Right cardiac atrium (tissue), 5 donors: ENCODE results near the gene IGF2BP1. TPM values are rescaled to one million over a fixed set of nuclear protein-coding genes. Genes with fewer than 3 reads are reported as not detected.

Experiments used
- ATAC-seq, 2 donors: fragments of 200-7000 bp; cut with Tn5 transposase; one replicate each; pipeline versions ENCODE4 v1.8.0 to v1.9.1; 2020; ENCODE audit warnings: moderate library complexity in 2 of 2, mild to moderate bottlenecking in 1 of 2
- DNase-seq, 3 donors: peaks; one replicate each; pipeline ENCODE4 v3.0.0-alpha.2; 2020
- H3K27ac ChIP-seq: one replicate; pipeline ENCODE4 v1.5.1; 2013; ENCODE audit warnings: mild to moderate bottlenecking, low read length, control low read depth, moderate library complexity
- H3K27me3 ChIP-seq: one replicate; pipeline ENCODE4 v1.6.1; 2013; ENCODE audit not compliant: control insufficient read depth, insufficient read depth
- H3K4me1 ChIP-seq: one replicate; pipeline ENCODE4 v1.6.1; 2013; ENCODE audit warnings: low read length; ENCODE audit not compliant: control insufficient read depth, insufficient read depth
- H3K4me3 ChIP-seq: one replicate; pipeline ENCODE4 v1.5.1; 2013; ENCODE audit warnings: low read length, control low read depth
- H3K9me3 ChIP-seq: one replicate; pipeline ENCODE4 v1.6.1; 2013; ENCODE audit warnings: low read length; ENCODE audit not compliant: control insufficient read depth
- WGBS: extraction: QIAGEN DNeasy Blood & Tissue Kit; methylation state at CpG from one replicate; pipeline ENCODE4 v1.1.7; 2013; 5-methylcytosine and 5-hydroxymethylcytosine counted together
- intact Hi-C, 4 donors: fragments of 100-400 bp; cut with DNase I; formaldehyde crosslinking; loops; one replicate each; pipeline versions ENCODE4 v1.11.0 to v1.14.0; 2022 to 2023
- polyA plus RNA-seq: library from polyadenylated mRNA; stranded (reverse); fragments of 200-250 nt; gene quantifications from one replicate; pipeline ENCODE4 v1.2.3, GENCODE V29; 2013
- total RNA-seq, 4 donors: library from RNA; stranded (reverse); fragmentation: NEBNext Ultra II Directional; extraction: Animal tissue kit (Norgen Biotek cat#: 25700); gene quantifications; one replicate each; pipeline ENCODE4 v1.2.1, GENCODE V29; 2021
- donor health status: healthy with polysubstance abuse.
- donor health status: DM: no; HTN: yes; CAD: no.
- donor health status: DM: no; HTN: no; CAD: no.
- donor health status: DM: no; HTN: yes; CAD: no; lungs with severe emphysema.
- donor health status: DM: yes; HTN: yes; CAD: no.

The IGF2BP1 gene
- total and polyA plus RNA-seq, 5 donors = not detected

DNA sequence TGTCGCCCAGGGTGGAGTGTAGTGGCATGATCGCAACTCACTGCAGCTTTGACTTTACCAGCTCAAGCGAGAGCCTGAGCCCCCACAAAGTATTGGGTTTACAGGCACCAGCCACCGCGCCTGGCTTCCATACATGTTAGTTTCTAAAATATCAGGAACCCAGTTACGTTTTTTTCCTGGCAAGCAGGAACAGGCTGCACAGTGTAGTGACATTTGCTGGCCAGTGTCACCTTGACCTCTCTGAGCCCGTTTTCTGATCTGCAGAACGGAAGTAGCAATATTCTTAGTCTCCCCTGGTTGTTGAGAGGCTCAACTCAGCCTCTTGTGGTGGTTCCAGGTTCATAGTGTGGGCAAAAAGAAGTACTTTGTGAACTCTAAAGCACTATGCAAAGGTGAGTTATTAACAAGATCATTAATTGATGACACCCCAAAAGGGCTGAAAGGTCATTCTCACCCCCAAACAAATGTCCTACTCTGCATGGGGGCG, 15.6 kb downstream of the IGF2BP1 start:
- Histone ChIP-seq H3K4me3 (no peak overlapping the region), H3K4me1 (no peaks in the 10 kb centered on the region), H3K9me3 (no peaks in the 10 kb centered on the region), H3K27ac (no peak overlapping the region), H3K27me3 (no peaks in the 10 kb centered on the region)
- DNase-seq (no peak), ATAC-seq (no peak)
- WGBS = 67% methylated on average over 9 of the region's 9 CpGs
- intact Hi-C loops = no loop called here

DNA sequence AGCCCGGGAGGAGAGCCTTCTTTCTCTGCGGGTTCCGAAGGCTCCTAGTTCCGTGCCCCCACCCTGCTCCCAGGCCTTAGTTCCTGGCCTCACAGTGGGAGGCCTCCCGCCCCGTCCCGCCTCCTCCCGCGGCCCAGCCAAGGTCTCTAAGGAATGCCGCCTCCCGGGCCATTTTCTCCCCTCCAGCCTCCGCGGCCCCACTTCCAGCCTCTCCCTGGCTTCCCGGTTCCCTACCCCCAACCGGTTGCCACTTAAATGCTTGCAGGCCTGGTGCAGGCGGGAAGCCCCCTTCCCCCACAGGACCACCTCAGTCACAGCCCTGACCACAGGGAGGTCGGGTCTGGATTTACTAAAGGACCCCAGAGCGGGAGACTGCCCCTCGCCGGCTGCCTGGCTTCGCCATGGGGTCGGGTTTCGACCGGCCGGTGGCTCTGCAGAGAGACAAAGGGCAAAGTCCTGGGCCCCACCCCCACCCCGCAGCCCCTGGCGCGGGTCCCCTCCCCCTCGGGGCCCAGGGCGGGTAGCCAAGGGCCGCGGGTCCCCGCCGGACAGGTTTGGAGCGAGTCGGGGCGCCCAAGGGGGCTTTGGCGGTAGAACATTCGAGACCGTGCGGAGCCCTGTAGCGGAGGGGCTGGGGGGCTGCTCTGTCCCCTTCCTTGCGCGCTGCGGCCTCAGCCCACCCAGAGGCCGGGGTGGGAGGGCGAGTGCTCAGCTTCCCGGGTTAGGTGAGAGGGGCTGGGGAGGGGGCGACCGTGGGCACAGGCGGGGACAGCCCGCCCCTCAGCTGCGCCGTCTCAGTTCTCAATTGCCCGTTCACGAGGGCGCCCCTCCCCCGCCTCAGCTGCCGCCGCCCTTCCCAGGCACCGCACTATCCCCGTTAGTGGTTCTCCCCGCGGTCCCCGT, 16.4 kb downstream of the IGF2BP1 start:
- ATAC-seq = peak in 1 of 2 donors; percentile 30
- WGBS = 26% methylated on average over 64 of the region's 65 CpGs

GRCh38 chr17:49015179-49015923, 18.2 kb downstream of the IGF2BP1 start:
- ATAC-seq = no peak
- no peak overlapping the region for H3K27ac ChIP-seq
- no peak overlapping the region for H3K4me3 ChIP-seq
- no peaks in the 10 kb centered on the region for H3K9me3 ChIP-seq
- H3K4me1 ChIP-seq = no peaks in the 10 kb centered on the region
- DNase-seq = no peak
- intact Hi-C loops = no loop called here
- no peaks in the 10 kb centered on the region for H3K27me3 ChIP-seq
- WGBS = 71% methylated on average over 22 of the region's 22 CpGs

More for the DNA sequence above, 16.4 kb downstream of the IGF2BP1 start:
- Histone ChIP-seq H3K4me1 (no peaks in the 10 kb centered on the region), H3K27me3 (no peaks in the 10 kb centered on the region), H3K9me3 (no peaks in the 10 kb centered on the region), H3K4me3 (no peak overlapping the region), H3K27ac (no peak overlapping the region)
- peak in 2 of 3 donors; percentile 28 to 54 for DNase-seq
- intact Hi-C loops = no loop called here

DNA sequence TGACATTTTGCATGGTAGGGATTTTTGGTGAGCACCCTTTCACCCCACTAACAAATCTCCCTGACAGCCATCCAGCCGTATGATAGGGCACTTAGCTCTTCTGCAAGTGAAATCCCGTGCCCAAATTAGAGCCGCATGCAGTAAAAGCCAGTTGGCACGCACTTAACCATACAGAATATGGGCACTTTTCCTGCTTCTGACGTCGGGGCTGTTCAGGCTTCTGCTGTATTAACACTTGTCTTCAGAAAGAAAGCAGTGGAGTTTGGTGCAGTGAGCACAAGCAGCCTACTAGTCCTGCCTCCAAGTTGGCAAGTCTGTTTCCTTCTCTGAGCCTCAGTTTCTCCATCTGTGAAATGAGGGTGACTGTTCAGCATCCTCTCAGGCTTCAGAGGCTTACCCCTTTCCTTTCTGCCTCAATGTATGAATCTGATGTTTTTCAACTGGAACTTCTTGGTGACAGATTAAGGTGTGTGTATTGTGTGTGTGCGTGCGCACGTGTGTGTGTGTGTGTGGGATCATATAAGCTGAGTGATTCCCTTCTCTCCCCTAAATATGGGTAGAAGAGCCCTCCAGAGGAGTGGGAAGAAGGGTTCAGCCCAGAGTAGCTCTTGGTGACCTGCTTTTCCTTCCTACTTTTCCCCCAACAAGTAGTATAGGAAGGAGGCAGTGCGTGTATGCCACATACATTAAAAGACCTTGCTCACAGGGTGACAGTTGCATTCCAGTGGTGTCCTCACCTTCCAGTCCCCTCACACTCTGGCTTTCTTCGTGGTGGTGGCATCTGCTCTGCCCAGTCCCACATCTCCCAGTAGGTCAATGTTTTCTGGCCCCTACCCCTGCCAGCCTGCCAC, 19.0 kb downstream of the IGF2BP1 start:
- peaks cover 1% of the 10 kb centered on the region for H3K27me3 ChIP-seq
- 38% methylated on average over 11 of the region's 11 CpGs for WGBS
- DNase-seq = no peak
- intact Hi-C loops = no loop called here
- no peaks in the 10 kb centered on the region for H3K4me1 ChIP-seq
- no peaks in the 10 kb centered on the region for H3K9me3 ChIP-seq
- no peak overlapping the region for H3K4me3 ChIP-seq
- no peak overlapping the region for H3K27ac ChIP-seq
- peak in 1 of 2 donors; percentile 28 for ATAC-seq

DNA sequence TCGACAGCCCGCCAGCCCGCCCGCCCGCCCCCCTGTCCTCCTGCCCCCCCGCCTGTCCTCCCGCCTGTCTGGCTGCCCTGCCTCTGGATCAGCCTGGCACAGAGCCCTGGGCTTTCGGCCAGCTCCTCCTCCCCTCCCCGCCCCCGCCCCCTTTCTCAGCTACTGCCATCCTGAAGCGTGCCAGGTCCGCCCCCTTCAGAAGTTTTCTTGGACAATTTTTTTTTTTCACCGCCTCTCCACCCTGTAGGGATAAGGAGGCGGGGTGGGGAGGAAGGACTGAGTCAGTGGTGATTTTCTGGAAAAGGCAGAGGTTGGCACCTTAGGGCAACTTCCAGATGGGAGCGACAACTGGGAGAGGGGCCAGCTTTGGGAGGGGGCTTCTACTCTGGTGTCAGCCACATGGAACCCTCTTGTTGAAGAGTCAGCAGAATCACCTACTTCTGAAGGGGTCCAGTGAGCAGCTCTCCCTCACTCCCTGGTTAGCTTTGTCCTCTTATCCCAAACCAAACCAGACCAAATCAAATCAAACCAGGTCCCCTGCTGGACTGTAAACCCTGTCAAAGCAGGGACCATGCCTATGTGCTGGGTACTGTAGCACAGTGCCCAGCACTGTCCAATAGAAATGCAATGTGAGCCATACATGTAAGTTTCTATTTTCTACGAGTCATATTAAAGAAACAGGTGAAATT, 19.7 kb downstream of the IGF2BP1 start:
- H3K4me1 ChIP-seq = no peaks in the 10 kb centered on the region
- no peak overlapping the region for H3K4me3 ChIP-seq
- intact Hi-C loops = no loop called here
- DNase-seq (peak; percentile 44 to 76 (median 72)), ATAC-seq (peak; percentile 53 to 71)
- H3K27ac ChIP-seq = no peak overlapping the region
- H3K27me3 ChIP-seq = peaks cover 2% of the 10 kb centered on the region
- WGBS = 17% methylated on average over 16 of the region's 16 CpGs
- no peaks in the 10 kb centered on the region for H3K9me3 ChIP-seq

DNA sequence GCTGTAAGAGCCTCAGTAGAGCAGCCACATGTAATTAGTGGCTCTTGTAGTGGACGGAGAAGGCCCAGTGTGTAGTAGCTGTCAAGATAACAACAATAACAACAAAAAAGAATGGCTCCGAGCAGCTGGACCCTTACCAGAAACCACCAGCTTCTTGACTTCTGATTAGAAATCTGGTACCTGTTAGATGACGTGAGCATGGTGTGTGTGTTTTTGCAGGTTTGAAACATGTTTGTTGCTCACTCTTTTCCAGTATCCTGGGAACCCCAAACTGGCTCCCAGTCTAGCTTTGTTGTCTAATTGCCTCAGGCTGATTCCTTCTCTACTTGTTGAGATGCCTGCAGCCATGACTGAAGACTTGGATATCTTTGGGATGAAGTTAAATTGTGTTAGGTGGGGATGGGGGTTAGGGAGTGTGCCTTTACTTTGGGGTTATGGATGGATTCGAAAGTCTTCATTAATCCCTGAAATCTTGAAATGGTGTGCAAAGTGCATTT, 21.0 kb downstream of the IGF2BP1 start:
- ATAC-seq (no peak), DNase-seq (no peak)
- H3K4me1 ChIP-seq = no peaks in the 10 kb centered on the region
- no peaks in the 10 kb centered on the region for H3K9me3 ChIP-seq
- 84% methylated on average over 4 of the region's 4 CpGs for WGBS
- intact Hi-C loops = no loop called here
- H3K27me3 ChIP-seq = peaks cover 2% of the 10 kb centered on the region
- no peak overlapping the region for H3K27ac ChIP-seq
- H3K4me3 ChIP-seq = no peak overlapping the region

- ATAC-seq (no peak), DNase-seq (no peak)
- intact Hi-C loops = no loop called here
- Histone ChIP-seq H3K4me3 (no peak overlapping the region), H3K9me3 (no peaks in the 10 kb centered on the region), H3K27ac (no peak overlapping the region), H3K27me3 (peaks cover 2% of the 10 kb centered on the region), H3K4me1 (no peaks in the 10 kb centered on the region)
- WGBS = 79% methylated on average over 1 of the region's 1 CpG
Observed at GRCh38 chr17:49018748-49019147, 21.6 kb downstream of the IGF2BP1 start.

DNA sequence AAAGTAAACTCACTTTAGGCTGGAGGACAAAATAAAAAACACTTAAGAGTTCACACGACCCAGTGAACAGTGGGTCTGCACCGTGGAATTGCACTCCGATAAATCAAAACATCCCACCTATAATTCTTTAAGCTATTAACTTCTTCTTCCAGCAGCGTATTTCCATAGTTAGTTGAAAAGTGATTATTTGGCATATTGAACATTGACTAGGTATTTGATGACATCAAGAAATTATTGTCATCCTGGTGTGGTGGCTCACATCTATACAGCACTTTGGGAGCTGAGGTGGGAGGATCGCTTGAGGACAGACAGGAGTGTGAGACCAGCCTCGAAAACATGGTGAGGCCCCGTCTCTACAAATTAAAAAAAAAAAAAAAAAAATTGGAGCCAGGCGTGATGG, 23.4 kb downstream of the IGF2BP1 start:
- intact Hi-C loops = loop anchor here in 1 of 4 donors (10.0 kb wide), 1 partner anchor 216 kb away; no protein-coding TSS in a partner anchor
- H3K27ac ChIP-seq = no peak overlapping the region
- peaks cover 2% of the 10 kb centered on the region for H3K27me3 ChIP-seq
- H3K9me3 ChIP-seq = no peaks in the 10 kb centered on the region
- ATAC-seq = no peak
- H3K4me3 ChIP-seq = no peak overlapping the region
- 82% methylated on average over 8 of the region's 8 CpGs for WGBS
- DNase-seq = no peak
- H3K4me1 ChIP-seq = no peaks in the 10 kb centered on the region

- ATAC-seq (no peak), DNase-seq (no peak)
- WGBS = 38% methylated on average over 5 of the region's 5 CpGs
- intact Hi-C loops = loop anchor here in 1 of 4 donors (10.0 kb wide), 1 partner anchor 216 kb away; no protein-coding TSS in a partner anchor
- Histone ChIP-seq H3K9me3 (no peaks in the 10 kb centered on the region), H3K27ac (no peak overlapping the region), H3K27me3 (peaks cover 2% of the 10 kb centered on the region), H3K4me3 (no peak overlapping the region), H3K4me1 (no peaks in the 10 kb centered on the region)
Observed at GRCh38 chr17:49021095-49021767, 24.0 kb downstream of the IGF2BP1 start.
